ENCODE results near the gene CTNNBL1.
A peak's percentile ranks its signal among the peaks of the same experiment; 100 is the strongest.

Gene CTNNBL1

GRCh38 chr20:37748015-37748414 lies 54.2 kb downstream of the CTNNBL1 start:
- no peak for DNase-seq

DNA sequence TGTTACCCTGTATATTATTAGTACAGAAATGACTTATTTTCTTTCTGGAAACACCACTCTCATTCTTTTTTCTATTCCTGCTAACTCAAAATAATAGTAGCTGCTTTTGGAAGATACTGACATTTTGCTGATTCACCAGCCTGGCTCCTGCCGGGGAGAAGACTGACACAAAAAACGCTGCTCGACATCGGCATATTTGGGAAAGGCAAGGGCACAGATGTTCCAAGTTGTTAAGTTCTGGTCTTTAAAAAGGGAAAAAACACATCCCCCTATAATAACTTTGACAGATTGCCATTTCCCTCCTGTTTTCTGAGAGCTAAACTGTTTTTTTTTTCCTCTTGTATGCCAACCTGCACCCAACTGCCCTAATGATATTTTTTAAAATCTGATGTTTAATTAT lies 55.4 kb downstream of the CTNNBL1 start:
- DNase-seq = peak; percentile 86

DNA sequence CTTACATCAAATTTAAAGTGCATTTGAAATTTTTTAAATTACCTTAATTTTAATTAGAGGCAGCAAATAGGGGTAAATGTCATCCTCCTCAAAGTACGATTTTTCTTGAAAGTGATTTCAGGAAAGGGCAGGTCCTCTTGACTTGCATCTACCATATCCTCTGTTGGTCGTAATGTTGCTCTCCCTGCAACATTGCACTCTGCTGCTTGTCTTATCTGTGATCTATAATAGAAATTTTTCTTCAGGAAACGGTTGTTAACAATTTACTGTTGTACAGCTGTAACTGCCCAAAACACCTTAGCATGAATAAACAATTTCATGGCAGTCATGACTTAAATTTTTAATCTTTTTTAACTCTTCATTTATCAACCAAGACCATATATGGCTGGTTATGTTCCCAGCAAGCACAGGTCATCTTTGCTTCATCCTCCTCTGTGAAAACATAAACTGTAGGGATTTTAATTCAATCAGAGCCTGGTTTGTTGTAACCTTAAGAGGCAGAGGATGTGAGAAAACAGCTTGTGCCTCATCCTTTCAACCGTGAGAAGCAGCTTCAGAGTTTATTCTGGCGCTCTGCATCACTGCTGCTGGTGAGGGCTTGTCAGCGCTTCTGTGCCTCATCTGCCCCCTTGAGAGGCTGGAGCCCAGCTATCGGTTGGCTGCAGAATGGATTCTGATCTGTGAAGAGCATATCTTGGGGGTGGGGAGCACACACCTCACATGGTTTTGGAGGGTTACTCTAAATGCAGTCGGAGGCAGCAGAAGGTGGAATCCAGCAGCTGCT lies 56.0 kb downstream of the CTNNBL1 start:
- peak; percentile 96 for DNase-seq

GRCh38 chr20:37755665-37756064 lies 61.8 kb downstream of the CTNNBL1 start:
- DNase-seq = no peak

GRCh38 chr20:37756234-37756633 lies 62.4 kb downstream of the CTNNBL1 start:
- no peak for DNase-seq

DNA sequence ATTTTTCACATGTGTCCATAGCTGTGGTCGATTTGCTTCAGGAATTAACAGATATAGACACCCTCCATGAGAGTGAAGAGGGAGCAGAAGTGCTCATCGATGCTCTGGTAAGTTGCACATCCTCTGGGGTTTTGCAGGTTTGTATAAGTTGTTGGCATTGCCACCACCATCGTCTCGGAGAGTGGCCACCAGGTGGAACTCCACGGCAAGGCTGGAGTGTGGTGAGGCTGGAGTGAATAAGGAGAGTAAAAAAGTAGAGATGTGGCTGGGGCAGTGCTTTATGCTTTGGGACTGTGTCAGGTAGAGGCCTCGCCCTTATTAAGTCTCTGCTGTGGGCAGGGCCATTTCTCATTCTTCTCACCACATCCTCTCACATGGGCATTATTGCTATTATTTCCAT lies 63.7 kb downstream of the CTNNBL1 start:
- DNase-seq = no peak

DNA sequence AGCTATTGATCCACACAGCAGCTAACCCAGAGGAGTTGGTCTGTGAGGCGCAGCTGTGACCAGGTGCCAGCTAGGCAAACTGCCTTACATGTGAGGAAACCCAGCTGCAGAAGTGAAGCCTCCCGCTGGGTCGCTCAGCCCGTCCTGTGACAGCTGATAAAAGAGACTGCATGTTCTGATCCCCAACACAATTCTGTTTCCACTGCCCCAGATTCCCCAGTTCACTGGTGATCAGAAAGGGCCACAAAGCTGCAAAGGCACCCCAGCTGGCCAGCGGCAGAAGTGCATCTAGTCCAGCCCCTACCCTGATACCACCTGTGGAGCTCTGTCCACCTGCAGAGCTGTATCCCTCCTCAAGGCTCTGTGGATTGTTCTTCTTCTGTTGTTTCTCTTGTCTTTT lies 64.5 kb downstream of the CTNNBL1 start:
- DNase-seq = no peak

GRCh38 chr20:37759052-37759553 lies 65.3 kb downstream of the CTNNBL1 start:
- no peak for DNase-seq

DNA sequence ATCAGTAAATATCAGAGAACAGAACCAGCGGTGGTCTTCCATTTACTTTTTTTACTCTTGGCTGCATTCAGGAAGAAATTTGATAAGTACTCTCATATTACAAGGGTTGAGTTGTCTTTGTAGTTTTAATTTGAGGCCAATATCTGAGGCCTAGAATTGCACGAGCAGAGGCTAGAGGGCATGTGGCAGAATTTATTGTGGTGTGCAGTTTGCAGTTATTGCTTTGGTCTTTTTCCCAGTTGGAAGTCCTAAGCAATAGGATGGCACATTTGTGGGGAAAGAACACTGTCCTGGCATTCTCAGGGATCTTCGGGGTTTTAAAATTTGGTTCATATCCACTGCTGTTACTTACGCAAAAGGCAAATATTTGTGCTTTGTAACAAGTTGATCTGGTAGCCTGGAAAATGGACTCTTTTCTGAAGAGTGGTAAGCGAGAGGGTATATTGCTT lies 66.0 kb downstream of the CTNNBL1 start:
- DNase-seq = no peak

- no peak for DNase-seq
Measured at GRCh38 chr20:37760322-37760721, 66.5 kb downstream of the CTNNBL1 start.

DNA sequence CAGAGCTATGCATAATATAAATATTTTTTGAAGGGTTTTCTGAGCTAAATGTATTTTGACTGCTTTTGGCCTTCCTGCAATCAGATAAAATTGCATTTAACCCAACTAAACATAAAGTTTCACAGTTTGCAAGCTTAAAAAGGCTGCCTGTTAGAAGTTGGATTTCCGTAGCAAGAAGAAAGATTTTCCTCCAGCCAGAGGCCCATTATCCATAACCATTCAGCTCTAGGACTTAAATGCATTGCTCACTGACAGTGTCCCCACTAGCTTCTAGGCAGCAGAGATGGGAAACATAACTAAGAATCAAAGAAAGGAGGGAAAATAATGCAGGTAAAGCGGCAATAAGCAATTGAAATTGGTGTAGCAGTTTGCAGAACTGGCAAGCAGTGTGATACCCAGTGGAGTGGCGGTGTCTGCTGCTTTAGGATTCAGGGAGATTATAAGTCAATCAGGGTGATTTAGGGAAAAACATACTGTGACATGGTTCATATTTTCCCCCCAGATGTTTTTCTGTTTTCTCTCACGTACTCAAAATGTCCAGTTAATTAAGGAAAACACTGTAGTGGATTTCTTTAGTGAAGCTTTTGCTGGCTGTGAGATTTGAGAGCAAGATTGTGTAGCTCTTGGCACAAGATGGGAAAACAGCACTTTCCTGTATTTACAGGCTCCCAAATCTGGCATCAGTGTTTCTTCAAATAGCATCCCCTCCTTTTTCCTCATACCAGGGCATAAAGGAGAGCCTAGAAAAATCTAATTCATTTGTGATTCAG lies 69.1 kb downstream of the CTNNBL1 start:
- no peak for DNase-seq

- no peak for DNase-seq
Measured at GRCh38 chr20:37764333-37764935, 70.6 kb downstream of the CTNNBL1 start.

DNA sequence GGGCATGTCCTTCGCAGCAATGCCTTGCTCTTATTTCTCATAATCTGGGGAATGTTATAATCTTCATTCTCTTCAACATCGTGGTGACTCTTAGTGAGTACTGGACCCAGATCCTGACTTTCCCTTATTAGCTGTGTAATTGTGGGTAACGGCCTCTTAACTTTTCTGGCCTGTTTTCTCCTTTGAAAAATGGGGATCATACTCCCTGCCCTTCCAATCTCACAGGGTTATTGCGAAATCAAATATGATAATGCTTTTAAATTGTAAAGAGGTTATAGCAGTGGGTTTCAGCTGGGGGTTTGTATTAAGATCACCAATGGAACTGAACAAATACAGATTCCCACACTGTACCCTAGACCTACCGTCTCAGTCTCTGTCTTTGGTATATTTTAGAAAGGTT lies 77.1 kb downstream of the CTNNBL1 start:
- no peak for DNase-seq

DNA sequence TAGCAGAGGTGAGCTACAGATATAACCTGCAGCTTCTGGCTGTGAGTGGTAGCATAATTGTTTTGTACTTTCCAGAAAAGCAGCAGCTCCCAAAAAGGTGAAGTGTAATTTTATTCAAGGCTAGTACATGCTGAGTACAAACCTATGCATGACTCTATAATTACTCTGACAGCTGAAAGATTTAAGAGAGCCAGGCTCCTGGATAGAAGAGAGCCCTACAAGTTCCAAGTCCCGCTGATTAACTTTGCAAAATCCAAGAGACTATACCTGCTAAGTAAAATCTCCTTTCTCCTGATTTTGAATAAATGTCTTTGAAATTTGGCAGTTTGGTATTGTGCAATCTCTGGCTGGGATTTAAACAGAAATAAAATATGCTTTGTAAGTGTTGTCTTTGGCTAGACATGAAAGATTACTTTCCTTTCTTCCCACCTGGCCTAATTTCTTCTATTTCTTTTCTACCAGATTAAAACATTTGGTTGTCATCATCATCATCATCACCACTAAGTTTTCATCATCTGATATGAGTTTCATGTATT lies 79.5 kb downstream of the CTNNBL1 start:
- no peak for DNase-seq

- no peak for DNase-seq
Measured at GRCh38 chr20:37774156-37774555, 80.3 kb downstream of the CTNNBL1 start.

GRCh38 chr20:37775200-37775599 lies 81.4 kb downstream of the CTNNBL1 start:
- DNase-seq = peak; percentile 59

GRCh38 chr20:37776049-37776448 lies 82.2 kb downstream of the CTNNBL1 start:
- DNase-seq = no peak

- DNase-seq = no peak
Measured at GRCh38 chr20:37776526-37776925, 82.7 kb downstream of the CTNNBL1 start.

- DNase-seq = no peak
Measured at GRCh38 chr20:37777012-37777950, 83.5 kb downstream of the CTNNBL1 start.

- DNase-seq = no peak
Measured at GRCh38 chr20:37777988-37778659, 84.3 kb downstream of the CTNNBL1 start.

- DNase-seq = no peak
Measured at GRCh38 chr20:37781626-37782025, 87.8 kb downstream of the CTNNBL1 start.

DNA sequence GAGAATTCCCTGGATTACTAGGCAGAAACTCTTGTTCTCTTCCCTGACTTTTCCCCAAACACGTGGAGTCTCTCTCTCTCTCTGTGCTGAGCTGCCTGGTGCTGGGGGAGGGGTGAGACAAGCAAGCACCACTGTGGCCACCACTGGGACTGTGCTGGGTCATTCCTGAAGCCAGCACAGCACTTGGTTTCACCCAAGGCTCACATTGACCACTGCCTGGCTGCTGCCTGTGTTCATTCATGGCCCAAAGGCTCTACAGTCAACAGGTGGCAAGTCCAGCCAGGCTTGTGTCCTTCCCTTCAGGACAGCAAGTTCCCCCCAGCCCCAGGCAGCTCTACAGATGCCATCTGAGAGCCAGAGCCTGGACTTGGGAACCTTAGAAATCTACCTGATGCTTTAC lies 92.2 kb downstream of the CTNNBL1 start:
- no peak for DNase-seq
